ENCODE measurements around the gene POLR1A. TPM values are rescaled to one million over a fixed set of nuclear protein-coding genes. Genes with fewer than 3 reads are reported as not detected.

POLR1A gene
- total and polyA plus RNA-seq, 4 donors: 3.2 to 12.3 (median 6.1) TPM

DNA sequence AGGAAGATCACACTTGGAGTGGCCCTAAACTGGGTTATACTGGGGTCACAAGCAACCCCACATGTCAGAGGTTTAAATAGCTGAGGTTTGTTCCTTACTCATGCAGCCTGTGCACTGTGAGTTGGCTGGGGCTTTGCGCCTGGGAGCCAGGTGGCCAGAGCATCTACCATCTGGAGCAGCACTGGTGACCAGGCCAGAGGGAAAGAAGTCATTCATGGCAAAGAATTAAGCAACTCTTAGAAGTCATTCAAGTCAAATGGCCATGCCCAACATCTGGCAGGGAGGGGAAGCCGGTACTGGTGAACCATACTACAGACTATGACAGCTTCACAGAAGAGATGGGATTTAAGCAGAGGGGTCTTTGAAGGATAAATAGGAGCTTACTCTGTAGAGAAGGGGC, 90.7 kb downstream of the POLR1A start:
- Histone ChIP-seq H3K9ac (ENCODE audit: low read depth in 1 of 2, low read length in 2 of 2) (no peak overlapping the region), H3K36me3 (ENCODE audit: control insufficient read depth in 4 of 4, insufficient read depth in 3 of 4, low read depth in 1 of 4, low read length in 3 of 4) (no peaks in the 10 kb centered on the region), H3K4me1 (ENCODE audit: control insufficient read depth in 4 of 4, insufficient read depth in 4 of 4, low read length in 3 of 4) (no peaks in the 10 kb centered on the region), H3K4me3 (ENCODE audit: low read depth in 1 of 3, low read length in 3 of 3) (no peak overlapping the region), H3K27ac (ENCODE audit: low read depth in 1 of 2, low read length in 2 of 2) (no peak overlapping the region), H3K27me3 (ENCODE audit: control insufficient read depth in 4 of 4, insufficient read depth in 4 of 4, low read length in 3 of 4) (no peaks in the 10 kb centered on the region), H3K9me3 (ENCODE audit: control insufficient read depth in 4 of 4, low read length in 3 of 4) (peaks cover 0 to 8% (median 6%) of the 10 kb centered on the region in 4 donors)
- TF ChIP-seq HNF4G (IDR thresholded peaks at IDR 0.05) (no peak), SP1 (IDR thresholded peaks at IDR 0.05) (no peak), NR2F2 (IDR thresholded peaks at IDR 0.05) (no peak), RXRA (IDR thresholded peaks at IDR 0.05) (no peak), TAF1 (conservative IDR thresholded peaks at IDR 0.05) (no peak), REST (IDR thresholded peaks at IDR 0.05) (no peak), RAD21 (IDR thresholded peaks at IDR 0.05) (no peak), FOXA1 (IDR thresholded peaks at IDR 0.05) (no peak), GABPA (IDR thresholded peaks at IDR 0.05 in 1 of 2, conservative IDR thresholded peaks at IDR 0.05 in 1 of 2) (no peak), JUND (IDR thresholded peaks at IDR 0.05) (no peak), YY1 (IDR thresholded peaks at IDR 0.05) (no peak), EGR1 (IDR thresholded peaks at IDR 0.05; ENCODE audit: low read depth in 2 of 2) (no peak), FOXA2 (IDR thresholded peaks at IDR 0.05) (no peak)
- TF ChIP-seq, protein P1, sequence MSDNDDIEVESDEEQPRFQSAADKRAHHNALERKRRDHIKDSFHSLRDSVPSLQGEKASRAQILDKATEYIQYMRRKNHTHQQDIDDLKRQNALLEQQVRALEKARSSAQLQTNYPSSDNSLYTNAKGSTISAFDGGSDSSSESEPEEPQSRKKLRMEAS (IDR thresholded peaks at IDR 0.05): no peak
- TF ChIP-seq, protein P2, sequence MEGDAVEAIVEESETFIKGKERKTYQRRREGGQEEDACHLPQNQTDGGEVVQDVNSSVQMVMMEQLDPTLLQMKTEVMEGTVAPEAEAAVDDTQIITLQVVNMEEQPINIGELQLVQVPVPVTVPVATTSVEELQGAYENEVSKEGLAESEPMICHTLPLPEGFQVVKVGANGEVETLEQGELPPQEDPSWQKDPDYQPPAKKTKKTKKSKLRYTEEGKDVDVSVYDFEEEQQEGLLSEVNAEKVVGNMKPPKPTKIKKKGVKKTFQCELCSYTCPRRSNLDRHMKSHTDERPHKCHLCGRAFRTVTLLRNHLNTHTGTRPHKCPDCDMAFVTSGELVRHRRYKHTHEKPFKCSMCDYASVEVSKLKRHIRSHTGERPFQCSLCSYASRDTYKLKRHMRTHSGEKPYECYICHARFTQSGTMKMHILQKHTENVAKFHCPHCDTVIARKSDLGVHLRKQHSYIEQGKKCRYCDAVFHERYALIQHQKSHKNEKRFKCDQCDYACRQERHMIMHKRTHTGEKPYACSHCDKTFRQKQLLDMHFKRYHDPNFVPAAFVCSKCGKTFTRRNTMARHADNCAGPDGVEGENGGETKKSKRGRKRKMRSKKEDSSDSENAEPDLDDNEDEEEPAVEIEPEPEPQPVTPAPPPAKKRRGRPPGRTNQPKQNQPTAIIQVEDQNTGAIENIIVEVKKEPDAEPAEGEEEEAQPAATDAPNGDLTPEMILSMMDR (IDR thresholded peaks at IDR 0.05; ENCODE audit: low read depth, low read length, missing input control): no peak
- no peak for DNase-seq (ENCODE audit: low spot score)
- WGBS: 98% methylated on average over 2 of the region's 2 CpGs

DNA sequence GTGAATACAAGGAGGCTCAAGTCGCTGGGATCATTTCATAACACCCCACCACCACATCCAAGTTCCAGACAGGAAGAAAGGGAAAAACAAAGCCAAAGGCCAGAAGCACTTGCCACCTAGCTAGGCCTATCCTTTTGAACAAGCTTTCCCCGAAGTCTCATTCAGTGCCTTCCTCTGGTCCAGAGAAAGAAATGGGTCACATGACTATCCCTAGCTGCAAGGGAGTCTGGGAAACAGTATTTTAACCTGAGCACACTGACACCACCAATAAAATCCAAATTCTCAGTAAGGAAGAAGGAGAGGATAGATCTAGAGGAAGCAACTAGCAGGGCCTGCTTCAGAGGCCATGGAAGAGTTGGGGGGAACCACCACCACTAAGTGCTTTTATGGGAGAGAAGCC, 91.2 kb downstream of the POLR1A start:
- Histone ChIP-seq H3K27ac (ENCODE audit: low read depth in 1 of 2, low read length in 2 of 2) (no peak overlapping the region), H3K4me3 (ENCODE audit: low read depth in 1 of 3, low read length in 3 of 3) (no peak overlapping the region), H3K9ac (ENCODE audit: low read depth in 1 of 2, low read length in 2 of 2) (no peak overlapping the region), H3K27me3 (ENCODE audit: control insufficient read depth in 4 of 4, insufficient read depth in 4 of 4, low read length in 3 of 4) (no peaks in the 10 kb centered on the region), H3K4me1 (ENCODE audit: control insufficient read depth in 4 of 4, insufficient read depth in 4 of 4, low read length in 3 of 4) (no peaks in the 10 kb centered on the region), H3K36me3 (ENCODE audit: control insufficient read depth in 4 of 4, insufficient read depth in 3 of 4, low read depth in 1 of 4, low read length in 3 of 4) (no peaks in the 10 kb centered on the region), H3K9me3 (ENCODE audit: control insufficient read depth in 4 of 4, low read length in 3 of 4) (peaks cover 0 to 8% (median 6%) of the 10 kb centered on the region in 4 donors)
- 90% methylated on average over 2 of the region's 2 CpGs for WGBS
- no peak for DNase-seq (ENCODE audit: low spot score)
- TF ChIP-seq, protein P2 (IDR thresholded peaks at IDR 0.05; ENCODE audit: low read depth, low read length, missing input control): no peak
- TF ChIP-seq HNF4G (IDR thresholded peaks at IDR 0.05) (no peak), YY1 (IDR thresholded peaks at IDR 0.05) (no peak), HNF4A (conservative IDR thresholded peaks at IDR 0.05) (no peak), RAD21 (IDR thresholded peaks at IDR 0.05) (no peak), FOXA1 (IDR thresholded peaks at IDR 0.05) (no peak), SP1 (IDR thresholded peaks at IDR 0.05) (no peak), REST (IDR thresholded peaks at IDR 0.05) (no peak), EGR1 (IDR thresholded peaks at IDR 0.05; ENCODE audit: low read depth in 2 of 2) (no peak), NR2F2 (IDR thresholded peaks at IDR 0.05) (no peak), RXRA (IDR thresholded peaks at IDR 0.05) (no peak), TAF1 (conservative IDR thresholded peaks at IDR 0.05) (no peak)
- TF ChIP-seq, protein P1 (IDR thresholded peaks at IDR 0.05): no peak
- TF ChIP-seq, protein P3, sequence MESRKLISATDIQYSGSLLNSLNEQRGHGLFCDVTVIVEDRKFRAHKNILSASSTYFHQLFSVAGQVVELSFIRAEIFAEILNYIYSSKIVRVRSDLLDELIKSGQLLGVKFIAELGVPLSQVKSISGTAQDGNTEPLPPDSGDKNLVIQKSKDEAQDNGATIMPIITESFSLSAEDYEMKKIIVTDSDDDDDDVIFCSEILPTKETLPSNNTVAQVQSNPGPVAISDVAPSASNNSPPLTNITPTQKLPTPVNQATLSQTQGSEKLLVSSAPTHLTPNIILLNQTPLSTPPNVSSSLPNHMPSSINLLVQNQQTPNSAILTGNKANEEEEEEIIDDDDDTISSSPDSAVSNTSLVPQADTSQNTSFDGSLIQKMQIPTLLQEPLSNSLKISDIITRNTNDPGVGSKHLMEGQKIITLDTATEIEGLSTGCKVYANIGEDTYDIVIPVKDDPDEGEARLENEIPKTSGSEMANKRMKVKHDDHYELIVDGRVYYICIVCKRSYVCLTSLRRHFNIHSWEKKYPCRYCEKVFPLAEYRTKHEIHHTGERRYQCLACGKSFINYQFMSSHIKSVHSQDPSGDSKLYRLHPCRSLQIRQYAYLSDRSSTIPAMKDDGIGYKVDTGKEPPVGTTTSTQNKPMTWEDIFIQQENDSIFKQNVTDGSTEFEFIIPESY (IDR thresholded peaks at IDR 0.05): no peak
